GM12891 (cell line): ENCODE data around the gene VWF.

Source experiments
- PAX5 ChIP-seq: IDR thresholded peaks from 2 replicates; pipeline ENCODE4 v1.6.1; 2011; ENCODE audit warnings: low read length, moderate library complexity, mild to moderate bottlenecking; ENCODE audit not compliant: insufficient read depth, severe bottlenecking
- POLR2A ChIP-seq: IDR thresholded peaks from 2 replicates; pipeline ENCODE4 v1.6.1; 2011; ENCODE audit warnings: low read depth, low read length, control low read depth
- POLR2AphosphoS5 ChIP-seq: IDR thresholded peaks from 2 replicates; pipeline ENCODE4 v1.6.1; 2011; ENCODE audit warnings: low read depth, low read length, control low read depth
- POU2F2 ChIP-seq: IDR thresholded peaks from 2 replicates; pipeline ENCODE4 v1.6.1; 2011; ENCODE audit warnings: low read depth, mild to moderate bottlenecking, control low read depth, low read length, moderate library complexity
- SPI1 ChIP-seq: IDR thresholded peaks from 2 replicates; pipeline ENCODE4 v1.6.1; 2011; ENCODE audit warnings: low read depth, low read length, control low read depth
- TAF1 ChIP-seq: IDR thresholded peaks from 2 replicates; pipeline ENCODE4 v1.6.1; 2011; ENCODE audit warnings: low read depth, low read length, control low read depth

- TF ChIP-seq POLR2A, result no peak
- no peak for TF ChIP-seq POLR2AphosphoS5
- TF ChIP-seq TAF1, result no peak
- TF ChIP-seq POU2F2, result no peak
- TF ChIP-seq SPI1, result no peak
- TF ChIP-seq PAX5, result no peak
Measured at GRCh38 chr12:6132496-6132895, 8.0 kb upstream of the VWF start.
